ENCODE results near the gene ARRDC5.
"Not testable (repeated sequence)": the region's sequence is repeated elsewhere in the genome, so short reads cannot be mapped to it uniquely, and the experiment has no call there.

The ARRDC5 gene

GRCh38 chr19:4871711-4872110, 31.0 kb downstream of the ARRDC5 start:
- in situ Hi-C loops (cut with HindIII; ENCODE audit: low sequenced_read_pairs): no loop called here

GRCh38 chr19:4870025-4870700, 32.5 kb downstream of the ARRDC5 start:
- in situ Hi-C loops (cut with HindIII; ENCODE audit: low sequenced_read_pairs): no loop called here

GRCh38 chr19:4868286-4868834, 34.3 kb downstream of the ARRDC5 start:
- in situ Hi-C loops (cut with HindIII; ENCODE audit: low sequenced_read_pairs): no loop called here

- in situ Hi-C loops (cut with HindIII; ENCODE audit: low sequenced_read_pairs): no loop called here
Observed at GRCh38 chr19:4867534-4868285, 35.0 kb downstream of the ARRDC5 start, which contains the start of gene PLIN3. TSS of gene PLIN3 (minus strand) at chr19:4867667. CDS start at chr19:4861394, 6,273 bp downstream.

GRCh38 chr19:4866595-4867424, 35.9 kb downstream of the ARRDC5 start:
- in situ Hi-C loops (cut with HindIII; ENCODE audit: low sequenced_read_pairs): no loop called here

- in situ Hi-C loops (cut with HindIII; ENCODE audit: low sequenced_read_pairs): no loop called here
Observed at GRCh38 chr19:4861147-4861546, 41.5 kb downstream of the ARRDC5 start.

GRCh38 chr19:4859697-4860096, 43.0 kb downstream of the ARRDC5 start:
- in situ Hi-C loops (cut with HindIII; ENCODE audit: low sequenced_read_pairs): no loop called here

GRCh38 chr19:4856468-4856867, 46.2 kb downstream of the ARRDC5 start:
- in situ Hi-C loops (cut with HindIII; ENCODE audit: low sequenced_read_pairs): not testable (repeated sequence)

GRCh38 chr19:4853506-4853905, 49.2 kb downstream of the ARRDC5 start:
- in situ Hi-C loops (cut with HindIII; ENCODE audit: low sequenced_read_pairs): not testable (repeated sequence)

GRCh38 chr19:4852484-4852883, 50.2 kb downstream of the ARRDC5 start:
- in situ Hi-C loops (cut with HindIII; ENCODE audit: low sequenced_read_pairs): no loop called here

GRCh38 chr19:4851551-4852290, 51.0 kb downstream of the ARRDC5 start:
- in situ Hi-C loops (cut with HindIII; ENCODE audit: low sequenced_read_pairs): no loop called here

- in situ Hi-C loops (cut with HindIII; ENCODE audit: low sequenced_read_pairs): no loop called here
Observed at GRCh38 chr19:4849019-4849418, 53.7 kb downstream of the ARRDC5 start.

GRCh38 chr19:4847190-4847973, 55.3 kb downstream of the ARRDC5 start:
- in situ Hi-C loops (cut with HindIII; ENCODE audit: low sequenced_read_pairs): no loop called here

- in situ Hi-C loops (cut with HindIII; ENCODE audit: low sequenced_read_pairs): not testable (repeated sequence)
Observed at GRCh38 chr19:4845975-4846374, 56.7 kb downstream of the ARRDC5 start.

- in situ Hi-C loops (cut with HindIII; ENCODE audit: low sequenced_read_pairs): no loop called here
Observed at GRCh38 chr19:4844348-4845179, 58.1 kb downstream of the ARRDC5 start.

- in situ Hi-C loops (cut with HindIII; ENCODE audit: low sequenced_read_pairs): no loop called here
Observed at GRCh38 chr19:4843647-4843965, 59.1 kb downstream of the ARRDC5 start.

Data from DLD1 (cell line).